RWPE2 (cell line): Measurements from ENCODE around the gene TNFRSF25.
"Not testable (repeated sequence)": the region's sequence is repeated elsewhere in the genome, so short reads cannot be mapped to it uniquely, and the experiment has no call there.

ENCODE experiments used
- ATAC-seq: fragments of 200-7000 bp; cut with Tn5 transposase; 3 replicates; pipeline ENCODE4 v1.9.1; 2021; ENCODE audit warnings: low read depth
- DNase-seq: peaks from one replicate; pipeline ENCODE4 v3.0.0-alpha.2; 2020; ENCODE audit warnings: low spot score
- H3K27ac ChIP-seq: fragments of 450-650 bp; 2 replicates; pipeline ENCODE4 v1.5.1; 2017; ENCODE audit warnings: mild to moderate bottlenecking; ENCODE audit not compliant: poor library complexity, severe bottlenecking
- H3K27me3 ChIP-seq: fragments of 250-450 bp; sonication (Bioruptor Pico); 2 replicates; pipeline ENCODE4 v1.5.1; 2021; ENCODE audit warnings: mild to moderate bottlenecking, moderate library complexity; ENCODE audit not compliant: insufficient read depth, poor library complexity, severe bottlenecking
- H3K36me3 ChIP-seq: fragments of 250-450 bp; sonication (Bioruptor Pico); 2 replicates; pipeline ENCODE4 v1.5.1; 2020; ENCODE audit warnings: low read depth, mild to moderate bottlenecking, moderate library complexity
- H3K4me1 ChIP-seq: fragments of 250-450 bp; sonication (Bioruptor Pico); 2 replicates; pipeline ENCODE4 v1.5.1; 2021; ENCODE audit warnings: mild to moderate bottlenecking, moderate library complexity; ENCODE audit not compliant: insufficient read depth, poor library complexity, severe bottlenecking
- H3K4me3 ChIP-seq: fragments of 250-450 bp; sonication (Bioruptor Pico); 2 replicates; pipeline ENCODE4 v1.5.1; 2021; ENCODE audit warnings: mild to moderate bottlenecking, moderate library complexity; ENCODE audit not compliant: severe bottlenecking
- H3K9me3 ChIP-seq: fragments of 250-450 bp; sonication (Bioruptor Pico); 2 replicates; pipeline ENCODE4 v1.5.1; 2021; ENCODE audit warnings: mild to moderate bottlenecking, moderate library complexity; ENCODE audit not compliant: severe bottlenecking
- CTCF ChIP-seq: fragments of 450-650 bp; IDR thresholded peaks from one replicate; pipeline ENCODE4 v1.5.1; 2017; ENCODE audit warnings: mild to moderate bottlenecking, moderate library complexity; ENCODE audit not compliant: poor library complexity, severe bottlenecking

Gene TNFRSF25

GRCh38 chr1:6495540-6496364 is 29.8 kb upstream of the TNFRSF25 start:
- Histone ChIP-seq H3K27ac (peak overlapping the region; percentile 34), H3K4me3 (no peak overlapping the region), H3K27me3 (no peaks in the 10 kb centered on the region), H3K4me1 (peaks cover 9% of the 10 kb centered on the region), H3K9me3 (no peaks in the 10 kb centered on the region), H3K36me3 (no peaks in the 10 kb centered on the region)
- ATAC-seq (no peak), DNase-seq (no peak)
- TF ChIP-seq CTCF: no peak

GRCh38 chr1:6495041-6495441 is 29.1 kb upstream of the TNFRSF25 start:
- no peak for ATAC-seq
- DNase-seq: no peak
- no peak for TF ChIP-seq CTCF
- peaks cover 9% of the 10 kb centered on the region for H3K4me1 ChIP-seq
- H3K36me3 ChIP-seq: no peaks in the 10 kb centered on the region
- peak overlapping the region; percentile 34 for H3K27ac ChIP-seq
- H3K9me3 ChIP-seq: no peaks in the 10 kb centered on the region
- no peak overlapping the region for H3K4me3 ChIP-seq
- H3K27me3 ChIP-seq: no peaks in the 10 kb centered on the region

GRCh38 chr1:6494627-6495026 is 28.7 kb upstream of the TNFRSF25 start:
- DNase-seq (no peak), ATAC-seq (no peak)
- no peaks in the 10 kb centered on the region for H3K9me3 ChIP-seq
- no peak for TF ChIP-seq CTCF
- no peaks in the 10 kb centered on the region for H3K27me3 ChIP-seq
- H3K27ac ChIP-seq: peak overlapping the region; percentile 34
- H3K36me3 ChIP-seq: no peaks in the 10 kb centered on the region
- no peak overlapping the region for H3K4me3 ChIP-seq
- peaks cover 9% of the 10 kb centered on the region for H3K4me1 ChIP-seq

- not testable (repeated sequence) for ATAC-seq, H3K4me3 ChIP-seq, DNase-seq, H3K27me3 ChIP-seq, H3K4me1 ChIP-seq, H3K36me3 ChIP-seq, H3K9me3 ChIP-seq
- H3K27ac ChIP-seq: peak overlapping the region; percentile 99
These were observed 27.9 kb upstream of the TNFRSF25 start for GRCh38 chr1:6493834-6494223.

- peak overlapping the region; percentile 99 for H3K27ac ChIP-seq
- no peak for DNase-seq
- H3K9me3 ChIP-seq: no peaks in the 10 kb centered on the region
- TF ChIP-seq CTCF: no peak
- H3K4me1 ChIP-seq: peaks cover 19% of the 10 kb centered on the region
- H3K4me3 ChIP-seq: peak overlapping the region; percentile 65
- no peak for ATAC-seq
- H3K27me3 ChIP-seq: no peaks in the 10 kb centered on the region
- peaks cover 4% of the 10 kb centered on the region for H3K36me3 ChIP-seq
These were observed 26.0 kb upstream of the TNFRSF25 start for GRCh38 chr1:6491966-6492365.
